Measurements from ENCODE around the gene RMRP.

DNA sequence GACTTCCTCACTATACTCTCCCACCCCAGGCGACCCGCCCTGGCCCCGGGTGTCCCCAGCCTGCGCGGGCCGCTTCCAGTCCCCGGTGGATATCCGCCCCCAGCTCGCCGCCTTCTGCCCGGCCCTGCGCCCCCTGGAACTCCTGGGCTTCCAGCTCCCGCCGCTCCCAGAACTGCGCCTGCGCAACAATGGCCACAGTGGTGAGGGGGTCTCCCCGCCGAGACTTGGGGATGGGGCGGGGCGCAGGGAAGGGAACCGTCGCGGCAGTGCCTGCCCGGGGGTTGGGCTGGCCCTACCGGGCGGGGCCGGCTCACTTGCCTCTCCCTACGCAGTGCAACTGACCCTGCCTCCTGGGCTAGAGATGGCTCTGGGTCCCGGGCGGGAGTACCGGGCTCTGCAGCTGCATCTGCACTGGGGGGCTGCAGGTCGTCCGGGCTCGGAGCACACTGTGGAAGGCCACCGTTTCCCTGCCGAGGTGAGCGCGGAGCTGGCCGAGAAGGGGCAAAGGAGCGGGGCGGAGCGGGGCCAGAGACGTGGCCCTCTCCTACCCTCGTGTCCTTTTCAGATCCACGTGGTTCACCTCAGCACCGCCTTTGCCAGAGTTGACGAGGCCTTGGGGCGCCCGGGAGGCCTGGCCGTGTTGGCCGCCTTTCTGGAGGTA lies 18.0 kb upstream of the RMRP start:
- TF ChIP-seq, protein P1, sequence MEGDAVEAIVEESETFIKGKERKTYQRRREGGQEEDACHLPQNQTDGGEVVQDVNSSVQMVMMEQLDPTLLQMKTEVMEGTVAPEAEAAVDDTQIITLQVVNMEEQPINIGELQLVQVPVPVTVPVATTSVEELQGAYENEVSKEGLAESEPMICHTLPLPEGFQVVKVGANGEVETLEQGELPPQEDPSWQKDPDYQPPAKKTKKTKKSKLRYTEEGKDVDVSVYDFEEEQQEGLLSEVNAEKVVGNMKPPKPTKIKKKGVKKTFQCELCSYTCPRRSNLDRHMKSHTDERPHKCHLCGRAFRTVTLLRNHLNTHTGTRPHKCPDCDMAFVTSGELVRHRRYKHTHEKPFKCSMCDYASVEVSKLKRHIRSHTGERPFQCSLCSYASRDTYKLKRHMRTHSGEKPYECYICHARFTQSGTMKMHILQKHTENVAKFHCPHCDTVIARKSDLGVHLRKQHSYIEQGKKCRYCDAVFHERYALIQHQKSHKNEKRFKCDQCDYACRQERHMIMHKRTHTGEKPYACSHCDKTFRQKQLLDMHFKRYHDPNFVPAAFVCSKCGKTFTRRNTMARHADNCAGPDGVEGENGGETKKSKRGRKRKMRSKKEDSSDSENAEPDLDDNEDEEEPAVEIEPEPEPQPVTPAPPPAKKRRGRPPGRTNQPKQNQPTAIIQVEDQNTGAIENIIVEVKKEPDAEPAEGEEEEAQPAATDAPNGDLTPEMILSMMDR (IDR thresholded peaks at IDR 0.05), result no peak
- TF ChIP-seq POLR2A (IDR thresholded peaks at IDR 0.05), result no peak
